A673 (cell line): ENCODE measurements around the gene DLG5.

Experiments
- CTCF ChIP-seq: fragments of 300-800, 200-600 bp; sonication (generic); conservative IDR thresholded peaks from 2 replicates; pipeline ENCODE4 v1.5.1; 2017; ENCODE audit warnings: low read depth, mild to moderate bottlenecking, antibody characterized with exemption, low read length, moderate library complexity, mixed read lengths
- EZH2 ChIP-seq: fragments of 200-600 bp; sonication (generic); IDR thresholded peaks from 2 replicates; pipeline ENCODE4 v1.6.1; 2017; ENCODE audit warnings: borderline replicate concordance, low read depth, mild to moderate bottlenecking, mixed read lengths, antibody characterized with exemption, low read length; ENCODE audit not compliant: poor library complexity, severe bottlenecking

- TF ChIP-seq CTCF (no peak), EZH2 (no peak)
Observed at GRCh38 chr10:77907462-77907861, 19.1 kb downstream of the DLG5 start.
